HG03066 (cell line): ENCODE measurements around the gene TPRN.

ENCODE experiments used
- ATAC-seq: cut with Tn5 transposase; IDR thresholded peaks from one replicate; pipeline ENCODE4 v1.9.1; 2021; ENCODE audit warnings: low read depth; ENCODE audit not compliant: unreplicated experiment

The TPRN gene

GRCh38 chr9:137225699-137226331 lies 25.3 kb upstream of the TPRN start:
- no peak for ATAC-seq

- no peak for ATAC-seq
These were observed 24.5 kb upstream of the TPRN start, which contains the start of gene CYSRT1 for GRCh38 chr9:137224830-137225694. Gene CYSRT1, plus strand, starts transcription at chr9:137225174. Its CDS starts 448 bp downstream, at chr9:137225622.

- peak; percentile 68 for ATAC-seq
These were observed 22.8 kb upstream of the TPRN start for GRCh38 chr9:137223078-137223970.

DNA sequence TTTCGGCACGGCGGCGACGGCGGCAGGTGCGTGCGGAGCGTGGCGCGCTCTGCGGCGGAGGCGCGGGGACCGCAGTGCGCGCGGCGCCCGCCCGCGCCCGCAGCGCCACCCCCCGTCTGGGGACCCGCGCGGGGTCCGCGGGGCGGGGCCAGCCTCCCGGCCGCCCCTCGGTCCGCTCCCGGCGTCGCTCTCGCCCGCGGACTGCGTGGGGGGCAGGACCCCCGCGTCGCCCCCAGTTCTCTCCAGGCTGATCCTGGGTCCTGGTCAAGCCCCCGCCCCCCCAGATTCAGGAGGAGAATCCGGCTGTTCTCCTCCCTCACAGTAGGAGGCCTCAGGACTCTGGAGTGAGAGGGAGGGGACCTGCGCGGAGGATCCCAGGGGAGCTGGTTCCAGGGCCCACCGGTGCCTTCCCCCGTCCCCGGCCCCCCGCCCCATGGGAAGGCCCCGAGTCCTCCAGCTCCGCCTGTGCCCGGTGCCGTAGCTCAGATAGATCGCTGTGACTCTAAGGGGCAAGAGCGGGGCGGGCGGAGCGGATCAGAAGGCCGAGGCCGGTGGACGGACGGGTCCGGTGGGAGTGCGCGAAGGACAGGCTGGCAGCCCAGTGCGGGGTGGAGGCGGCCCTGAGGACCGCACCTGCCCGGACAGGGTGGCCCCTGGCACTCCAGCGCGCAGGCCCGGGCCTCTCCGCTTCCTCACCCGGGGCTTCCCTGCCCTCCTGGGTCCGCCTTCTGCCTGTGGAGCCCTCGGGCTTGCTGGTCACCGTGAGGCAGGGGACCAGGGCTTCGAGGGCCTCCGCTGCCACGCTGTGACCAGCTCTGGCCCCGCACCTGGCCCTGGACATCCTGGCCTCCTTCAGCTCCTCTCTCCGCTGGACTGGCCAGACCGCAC lies 21.9 kb upstream of the TPRN start, which contains the start of gene RNF208:
Gene RNF208 (minus strand): TSS at position 51 of the 888 bp plus-strand sequence. CDS start 1,028 bp downstream, outside the sequence.
- ATAC-seq, result peak; percentile 3

DNA sequence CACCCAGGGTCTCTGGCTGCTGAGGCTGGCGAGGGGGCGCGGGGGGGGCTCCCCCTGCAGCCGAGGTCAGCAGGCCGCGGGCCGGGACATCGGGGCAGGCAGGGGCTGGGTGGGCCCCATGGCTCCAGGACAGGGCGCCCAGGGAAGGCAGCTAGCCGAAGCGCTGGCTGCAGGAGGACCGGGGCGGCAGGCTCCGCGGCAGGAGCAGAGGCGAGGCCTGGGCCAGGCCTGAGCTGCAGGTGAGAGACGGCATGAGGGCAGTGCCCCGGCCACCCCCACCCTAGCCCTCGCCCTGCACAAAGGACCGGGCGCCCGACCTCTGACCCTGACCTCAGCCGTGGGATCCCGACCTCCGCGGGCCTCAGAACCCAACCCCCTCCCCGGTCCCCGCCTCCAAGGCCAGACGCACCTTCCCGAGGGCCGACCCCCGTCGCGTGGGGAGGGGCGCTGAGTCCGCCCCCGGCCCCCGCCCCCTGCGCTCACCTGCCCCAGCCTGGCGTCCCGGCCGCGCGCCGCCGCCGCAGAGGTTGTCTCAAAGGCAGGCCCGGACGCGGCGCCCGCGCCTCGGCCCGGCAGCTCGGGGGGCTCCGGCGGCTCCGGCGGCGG lies 21.1 kb upstream of the TPRN start:
- ATAC-seq, result no peak

- ATAC-seq, result no peak
These were observed 20.6 kb upstream of the TPRN start for GRCh38 chr9:137221095-137221505.

- no peak for ATAC-seq
These were observed 20.0 kb upstream of the TPRN start for GRCh38 chr9:137220317-137221094.

- no peak for ATAC-seq
These were observed 19.3 kb upstream of the TPRN start for GRCh38 chr9:137219757-137220316.

GRCh38 chr9:137218754-137219271 lies 18.3 kb upstream of the TPRN start:
- ATAC-seq, result no peak

GRCh38 chr9:137218212-137218753 lies 17.7 kb upstream of the TPRN start:
- ATAC-seq, result no peak

GRCh38 chr9:137217276-137218211 lies 17.0 kb upstream of the TPRN start:
- ATAC-seq, result no peak

DNA sequence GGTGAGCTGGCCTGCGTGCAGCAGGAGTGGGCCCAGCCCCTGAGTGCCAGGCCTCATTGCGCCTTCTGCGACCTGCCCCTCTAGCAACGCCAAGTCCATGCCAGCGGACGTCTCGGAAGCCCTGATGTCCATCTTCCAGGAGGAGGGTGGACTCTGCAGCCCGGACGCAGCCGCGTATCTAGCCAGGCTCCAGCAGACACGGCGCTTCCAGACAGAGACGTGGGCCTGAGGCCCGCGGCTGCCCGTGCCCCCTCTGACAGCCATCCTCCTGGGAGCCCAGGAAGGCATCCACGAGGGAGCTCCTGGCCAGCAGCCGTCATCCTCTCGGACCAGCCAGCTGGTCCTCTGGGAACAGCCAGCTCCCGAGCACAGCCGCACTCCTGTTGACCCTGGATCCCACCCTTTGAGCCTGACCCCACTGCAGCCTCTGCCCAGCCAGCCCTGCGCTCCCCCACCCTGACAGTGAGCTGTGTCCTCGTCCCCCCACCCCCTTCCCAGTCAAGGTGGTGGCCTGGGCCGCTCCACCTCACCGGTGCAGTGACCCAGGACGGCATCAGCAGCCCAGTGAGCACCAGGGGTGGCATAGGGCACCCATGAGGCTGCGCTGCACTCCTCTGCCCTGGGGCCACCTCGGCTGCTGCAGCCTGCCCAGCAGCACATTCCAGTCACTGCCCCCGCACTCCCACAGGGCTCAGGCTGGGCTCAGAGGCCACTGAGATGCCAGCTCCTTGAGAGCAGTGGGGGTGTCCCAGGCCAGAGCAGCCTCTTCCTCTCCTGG lies 15.8 kb upstream of the TPRN start:
- ATAC-seq, result no peak

DNA sequence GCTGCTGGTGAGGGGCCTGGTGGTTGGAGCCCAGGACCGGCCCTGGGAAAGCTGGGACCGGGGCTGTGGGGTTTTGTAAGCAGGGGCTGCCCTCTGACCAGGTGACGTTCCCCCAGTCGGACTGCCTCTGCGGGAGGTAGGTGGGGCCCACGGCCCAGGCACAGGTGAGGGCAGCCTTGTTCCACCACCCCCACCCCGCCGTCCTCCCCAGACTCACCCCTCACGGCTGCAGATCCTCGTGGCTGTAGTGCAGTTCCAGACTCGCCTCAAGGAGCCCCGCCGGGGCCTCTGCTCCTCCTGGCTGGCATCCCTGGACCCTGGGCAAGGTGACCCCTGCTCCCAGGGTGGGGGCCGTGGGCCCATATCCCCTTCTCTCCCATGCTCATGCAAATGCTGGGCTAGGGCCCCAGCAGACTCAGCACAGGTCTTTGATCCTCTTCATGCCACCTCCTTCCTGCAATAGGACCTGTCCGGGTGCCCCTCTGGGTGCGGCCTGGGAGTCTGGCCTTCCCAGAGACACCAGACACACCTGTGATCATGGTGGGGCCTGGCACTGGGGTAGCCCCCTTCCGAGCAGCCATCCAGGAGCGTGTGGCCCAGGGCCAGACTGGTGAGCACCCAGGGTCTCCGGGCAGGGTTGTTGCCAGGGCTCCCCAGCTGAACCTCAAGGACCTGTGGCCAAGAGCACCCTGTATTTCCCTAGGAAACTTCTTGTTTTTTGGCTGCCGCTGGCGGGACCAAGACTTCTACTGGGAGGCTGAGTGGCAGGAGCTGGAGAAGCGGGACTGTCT lies 14.8 kb upstream of the TPRN start:
- no peak for ATAC-seq

- ATAC-seq, result no peak
These were observed 14.1 kb upstream of the TPRN start for GRCh38 chr9:137214620-137215019.
